HFF-Myc (cell line): ENCODE data around the gene FGF1.

Source experiments
- DNase-seq: peaks from one replicate; pipeline ENCODE4 v3.0.0-alpha.2; 2011; ENCODE audit warnings: low read depth; ENCODE audit errors: extremely low read depth
- H3K4me3 ChIP-seq: replicated peaks from 2 replicates; pipeline ENCODE4 v1.5.1; 2011; ENCODE audit warnings: low read depth, mild to moderate bottlenecking, control low read depth, low read length
- TF ChIP-seq, protein P1 (sequence below): IDR thresholded peaks from 2 replicates; pipeline ENCODE4 v1.5.1; 2012; ENCODE audit warnings: mild to moderate bottlenecking, low read depth, low read length, control low read depth; ENCODE audit errors: missing control alignments

Gene FGF1

DNA sequence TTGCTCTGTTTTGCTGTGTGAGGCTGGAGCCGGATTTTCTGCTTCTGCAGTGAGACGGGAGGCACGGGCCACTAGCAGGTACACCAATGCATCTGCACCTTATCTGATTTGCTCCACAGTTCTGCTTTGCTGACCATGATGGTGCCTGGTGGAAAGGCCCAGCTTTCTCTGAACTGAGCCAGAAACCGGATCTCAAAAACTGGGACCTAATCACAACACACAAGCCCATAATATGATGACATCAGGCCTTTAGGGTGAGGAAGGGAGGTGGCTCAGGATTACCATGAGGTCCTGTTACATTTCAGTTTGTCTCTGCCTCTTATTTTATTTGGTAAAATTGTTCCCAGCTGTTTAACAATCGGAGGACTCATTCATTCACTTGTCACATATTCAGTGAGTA, 49.8 kb downstream of the FGF1 start:
- no peak overlapping the region for H3K4me3 ChIP-seq
- TF ChIP-seq, protein P1, sequence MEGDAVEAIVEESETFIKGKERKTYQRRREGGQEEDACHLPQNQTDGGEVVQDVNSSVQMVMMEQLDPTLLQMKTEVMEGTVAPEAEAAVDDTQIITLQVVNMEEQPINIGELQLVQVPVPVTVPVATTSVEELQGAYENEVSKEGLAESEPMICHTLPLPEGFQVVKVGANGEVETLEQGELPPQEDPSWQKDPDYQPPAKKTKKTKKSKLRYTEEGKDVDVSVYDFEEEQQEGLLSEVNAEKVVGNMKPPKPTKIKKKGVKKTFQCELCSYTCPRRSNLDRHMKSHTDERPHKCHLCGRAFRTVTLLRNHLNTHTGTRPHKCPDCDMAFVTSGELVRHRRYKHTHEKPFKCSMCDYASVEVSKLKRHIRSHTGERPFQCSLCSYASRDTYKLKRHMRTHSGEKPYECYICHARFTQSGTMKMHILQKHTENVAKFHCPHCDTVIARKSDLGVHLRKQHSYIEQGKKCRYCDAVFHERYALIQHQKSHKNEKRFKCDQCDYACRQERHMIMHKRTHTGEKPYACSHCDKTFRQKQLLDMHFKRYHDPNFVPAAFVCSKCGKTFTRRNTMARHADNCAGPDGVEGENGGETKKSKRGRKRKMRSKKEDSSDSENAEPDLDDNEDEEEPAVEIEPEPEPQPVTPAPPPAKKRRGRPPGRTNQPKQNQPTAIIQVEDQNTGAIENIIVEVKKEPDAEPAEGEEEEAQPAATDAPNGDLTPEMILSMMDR = no peak
- DNase-seq = no peak

DNA sequence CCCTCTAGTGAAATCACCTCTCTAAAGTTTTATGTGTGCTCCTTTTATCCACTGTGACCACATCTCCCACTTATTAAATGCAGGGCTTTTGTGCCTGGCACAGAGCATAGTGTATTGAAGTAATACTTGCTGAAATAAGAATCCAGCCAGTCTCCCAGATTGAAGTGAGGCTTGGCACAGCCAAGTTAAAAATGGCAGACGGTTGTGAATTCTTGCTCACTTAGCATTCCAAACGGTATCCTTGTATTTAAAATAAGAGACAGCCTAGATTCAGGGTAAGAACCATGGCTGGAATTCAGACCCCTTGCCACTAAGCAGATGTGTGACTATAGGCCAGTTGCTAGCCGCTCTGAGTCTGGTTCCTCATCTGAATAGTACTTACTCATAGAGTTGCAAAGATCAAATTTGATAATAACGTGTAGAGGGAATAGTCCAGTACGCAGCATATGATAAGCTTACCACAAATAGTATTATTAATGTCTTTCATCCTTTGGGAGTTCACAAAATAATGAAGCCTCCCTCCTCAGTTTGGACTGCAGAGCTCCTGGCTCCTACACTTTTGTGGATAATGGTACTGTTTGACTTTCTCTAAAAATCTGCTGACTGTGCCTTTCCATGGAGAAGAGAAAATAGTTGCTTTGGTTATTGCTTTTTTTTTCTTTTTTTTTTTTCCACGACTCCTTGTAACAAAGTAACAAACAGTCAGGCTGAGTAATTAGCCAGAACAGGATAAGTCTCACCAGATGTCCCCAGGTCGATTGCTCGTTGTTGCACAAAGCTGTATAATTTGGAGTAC, 51.5 kb downstream of the FGF1 start:
- DNase-seq = no peak
- TF ChIP-seq, protein P1 = no peak
- no peak overlapping the region for H3K4me3 ChIP-seq

DNA sequence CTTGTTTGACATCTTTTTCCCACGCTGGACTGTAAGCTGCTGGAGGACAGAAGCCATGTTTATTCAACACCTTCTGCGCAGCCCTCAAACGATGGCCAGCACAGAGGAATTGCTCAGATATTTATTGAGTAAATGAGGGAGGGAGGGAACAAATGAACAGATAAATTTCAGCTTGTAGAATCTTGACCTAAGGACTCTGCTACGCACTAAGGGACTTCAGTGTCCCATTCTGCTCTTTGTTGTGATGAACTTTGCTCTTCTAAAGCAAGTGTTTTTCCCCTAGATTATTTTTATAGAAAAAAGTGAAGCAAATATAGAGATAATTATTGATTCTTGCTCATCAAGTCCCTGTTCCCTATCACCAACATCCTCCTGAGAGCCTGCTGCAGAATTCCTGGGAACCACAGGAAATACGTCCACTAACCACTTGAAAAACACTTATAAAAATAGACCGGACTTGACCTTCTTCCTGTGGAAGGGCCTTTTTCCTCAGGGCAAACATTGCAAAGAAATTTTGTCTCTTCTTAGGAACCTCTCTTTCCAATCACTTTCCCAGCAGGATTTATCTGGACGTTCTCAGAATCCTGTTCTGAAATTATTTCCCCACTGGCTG, 54.9 kb downstream of the FGF1 start:
- no peak overlapping the region for H3K4me3 ChIP-seq
- DNase-seq = no peak

DNA sequence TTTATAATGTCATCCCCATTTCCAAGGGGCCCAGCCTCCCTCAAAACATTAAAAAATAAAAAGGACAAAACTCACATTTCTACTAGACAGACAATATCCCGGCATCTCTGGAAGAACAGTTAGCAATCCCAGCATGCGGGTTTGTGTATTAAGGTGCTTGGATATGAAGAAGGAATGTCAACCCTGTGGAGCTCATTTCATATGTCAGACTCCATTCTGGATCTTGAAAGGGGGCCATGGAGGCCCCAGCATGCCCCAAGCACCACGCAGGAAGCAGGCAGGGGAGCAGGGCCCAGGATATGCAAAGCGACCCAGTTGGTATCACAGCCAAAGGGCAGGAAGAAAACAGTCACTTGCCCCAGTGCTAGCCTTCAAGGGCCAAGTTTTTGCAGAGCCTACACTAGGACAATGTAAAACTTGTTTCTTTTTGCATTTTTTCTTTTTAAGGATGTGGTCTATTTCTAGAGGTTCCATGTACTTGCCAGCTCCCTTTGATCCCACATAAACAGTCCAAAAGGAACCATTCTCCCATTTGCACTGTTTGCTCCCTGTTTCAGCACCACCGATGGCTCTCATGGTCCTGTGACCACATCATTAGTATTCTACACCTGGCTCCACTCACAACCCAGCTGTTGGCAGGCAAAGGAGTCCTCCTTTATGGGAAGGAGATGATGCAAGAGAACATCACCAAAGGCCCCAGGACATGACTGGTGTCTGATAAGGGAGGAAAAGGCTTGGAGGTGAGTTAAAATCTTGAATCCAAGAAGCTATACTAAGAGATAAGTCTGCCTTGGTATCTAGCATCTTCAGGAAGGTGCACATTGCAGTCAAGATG, 58.3 kb downstream of the FGF1 start:
- no peak overlapping the region for H3K4me3 ChIP-seq
- TF ChIP-seq, protein P1 = no peak
- no peak for DNase-seq

More for the DNA sequence above, 54.9 kb downstream of the FGF1 start:
- TF ChIP-seq, protein P1 = no peak

DNA sequence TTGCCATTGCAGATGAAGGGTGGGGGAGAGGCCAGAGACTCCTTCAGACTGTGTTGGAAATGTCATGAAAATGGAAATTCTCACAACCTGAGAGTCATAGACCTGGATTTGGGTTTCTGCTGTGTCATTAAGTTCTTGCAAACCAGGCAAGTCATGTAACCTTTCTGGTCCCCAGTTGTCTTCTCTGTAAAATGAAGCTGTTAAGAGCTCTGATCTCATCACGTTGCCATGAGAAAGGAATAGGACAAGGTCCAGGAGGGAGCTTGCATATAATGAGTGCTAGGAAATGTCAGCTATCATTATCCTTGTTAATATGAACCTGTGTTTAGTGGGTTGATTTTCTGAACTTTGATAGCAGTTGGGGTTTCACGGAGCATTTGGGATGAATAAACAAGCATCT, 59.1 kb downstream of the FGF1 start:
- TF ChIP-seq, protein P1 = no peak
- no peak overlapping the region for H3K4me3 ChIP-seq
- no peak for DNase-seq

DNA sequence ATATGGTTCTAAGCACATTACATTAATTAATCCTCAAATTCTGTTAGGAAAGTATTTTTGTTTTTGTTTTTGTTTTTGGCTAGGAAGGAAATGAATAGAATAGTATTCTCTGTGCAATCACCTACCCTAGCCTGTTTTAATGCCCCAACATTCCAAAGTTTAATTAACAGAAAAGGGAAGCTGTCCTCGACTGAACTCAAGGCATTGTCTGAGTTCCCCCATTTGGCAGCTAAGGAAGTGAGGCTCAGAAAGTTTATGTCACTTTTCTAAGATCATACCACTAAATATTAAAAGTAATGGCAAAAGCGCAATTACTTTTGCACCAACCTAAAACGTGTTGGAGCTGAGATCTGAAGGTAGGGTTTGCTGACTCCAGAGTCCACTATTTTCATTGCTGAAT, 59.8 kb downstream of the FGF1 start:
- H3K4me3 ChIP-seq = no peak overlapping the region
- TF ChIP-seq, protein P1 = no peak
- no peak for DNase-seq
